Stimulated activated CD4-positive, alpha-beta T cell treated with anti-CD3 and anti-CD28 coated beads, Interleukin-1b, Interleukin-23, amount 100 ng/mL, for 48 hours (primary cell): ENCODE data around the gene METTL24.

Experiments
- DNase-seq: peaks from one replicate; pipeline ENCODE4 v3.0.0-alpha.2; 2020

METTL24 gene

GRCh38 chr6:110357664-110358552 is at the start of gene METTL24:
Gene METTL24 (minus strand): TSS chr6:110358349. CDS start chr6:110358272, 77 bp downstream.
- DNase-seq, result no peak

GRCh38 chr6:110404607-110405006 is 46.5 kb upstream of the METTL24 start:
- DNase-seq, result no peak

GRCh38 chr6:110401585-110402176 is 43.5 kb upstream of the METTL24 start:
- no peak for DNase-seq

- DNase-seq, result no peak
Measured at GRCh38 chr6:110400208-110400607, 42.1 kb upstream of the METTL24 start.

GRCh38 chr6:110399219-110400071 is 41.3 kb upstream of the METTL24 start:
- no peak for DNase-seq

GRCh38 chr6:110398778-110399177 is 40.6 kb upstream of the METTL24 start:
- DNase-seq, result no peak

GRCh38 chr6:110395221-110395620 is 37.1 kb upstream of the METTL24 start:
- DNase-seq, result no peak

GRCh38 chr6:110394409-110394808 is 36.3 kb upstream of the METTL24 start:
- no peak for DNase-seq

- no peak for DNase-seq
Measured at GRCh38 chr6:110392727-110393126, 34.6 kb upstream of the METTL24 start.

GRCh38 chr6:110390404-110390803 is 32.3 kb upstream of the METTL24 start:
- DNase-seq, result no peak

- DNase-seq, result no peak
Measured at GRCh38 chr6:110389689-110390382, 31.7 kb upstream of the METTL24 start.

- no peak for DNase-seq
Measured at GRCh38 chr6:110387986-110388385, 29.8 kb upstream of the METTL24 start.

GRCh38 chr6:110385458-110385863 is 27.3 kb upstream of the METTL24 start:
- DNase-seq, result no peak

- no peak for DNase-seq
Measured at GRCh38 chr6:110378552-110378951, 20.4 kb upstream of the METTL24 start.

GRCh38 chr6:110369066-110369465 is 10.9 kb upstream of the METTL24 start:
- no peak for DNase-seq

GRCh38 chr6:110368284-110368683 is 10.1 kb upstream of the METTL24 start:
- DNase-seq, result no peak

- no peak for DNase-seq
Measured at GRCh38 chr6:110367825-110368224, 9.7 kb upstream of the METTL24 start.

GRCh38 chr6:110366975-110367374 is 8.8 kb upstream of the METTL24 start:
- no peak for DNase-seq

- no peak for DNase-seq
Measured at GRCh38 chr6:110366256-110366655, 8.1 kb upstream of the METTL24 start.

GRCh38 chr6:110364364-110365105 is 6.4 kb upstream of the METTL24 start:
- DNase-seq, result no peak

- DNase-seq, result no peak
Measured at GRCh38 chr6:110363748-110364147, 5.6 kb upstream of the METTL24 start.

- no peak for DNase-seq
Measured at GRCh38 chr6:110360676-110361075, 2.5 kb upstream of the METTL24 start.
